GM21619 (cell line): Measurements from ENCODE around the gene RSBN1L.

Source experiments
- ATAC-seq: cut with Tn5 transposase; IDR thresholded peaks from one replicate; pipeline ENCODE4 v1.9.1; 2021; ENCODE audit not compliant: unreplicated experiment

RSBN1L gene

DNA sequence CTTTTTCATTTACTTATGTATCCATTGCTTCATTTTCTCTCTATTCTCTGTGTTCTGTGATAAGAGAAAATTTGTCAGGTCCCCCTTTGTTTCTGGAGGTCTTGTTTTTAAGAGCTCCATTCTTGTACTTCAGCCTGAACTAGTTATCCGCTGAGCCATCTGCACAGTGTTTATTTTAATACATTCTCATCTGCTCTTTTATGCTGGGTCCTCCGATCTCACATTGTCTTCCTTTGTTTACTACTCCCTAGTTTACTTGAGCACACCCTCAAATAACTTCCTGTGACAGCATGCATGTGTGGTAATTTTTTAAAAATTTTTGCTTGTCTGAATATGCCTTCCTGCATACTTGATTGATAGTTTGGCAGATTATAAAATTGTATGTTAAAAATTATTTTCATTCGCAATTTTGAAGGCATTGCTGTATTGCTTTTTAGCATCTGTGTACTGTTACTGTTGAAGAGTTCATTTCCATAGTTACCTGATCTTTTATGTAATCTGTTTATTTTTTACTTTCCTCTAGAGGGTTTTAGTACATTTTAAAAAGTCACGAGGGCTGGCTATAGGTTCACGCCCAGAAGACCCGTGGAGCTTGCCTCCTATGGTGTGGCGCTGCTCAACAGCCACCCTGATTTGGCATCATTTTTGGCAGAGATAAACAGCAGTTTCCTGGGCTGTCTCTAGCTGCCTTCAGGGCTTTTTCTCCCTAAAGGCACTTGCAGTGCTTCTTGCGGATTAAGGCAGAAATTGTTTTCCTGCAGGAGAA is 31.9 kb downstream of the RSBN1L start:
- no peak for ATAC-seq

- no peak for ATAC-seq
These were observed 33.5 kb downstream of the RSBN1L start for GRCh38 chr7:77729574-77730348.

DNA sequence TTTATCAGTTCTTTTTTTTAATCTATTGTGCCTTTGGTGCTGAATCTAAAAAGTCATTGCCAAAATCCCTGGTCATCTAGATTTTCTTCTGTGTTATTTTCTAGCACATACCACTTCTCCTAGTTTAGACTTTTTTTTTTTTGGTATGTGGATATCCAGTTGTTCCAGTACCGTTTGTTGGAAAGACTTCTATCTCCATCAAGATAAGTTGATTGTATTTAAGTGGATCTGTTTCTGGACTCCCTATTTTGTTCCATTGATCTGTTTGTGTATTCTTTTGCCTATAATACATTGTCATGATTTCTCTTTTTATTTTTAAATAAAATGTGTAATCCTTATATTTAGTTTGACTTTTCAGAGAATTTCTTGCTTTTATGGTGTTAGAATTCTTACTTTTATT is 35.5 kb downstream of the RSBN1L start:
- no peak for ATAC-seq

- ATAC-seq: no peak
These were observed 38.6 kb downstream of the RSBN1L start for GRCh38 chr7:77734659-77735421.

DNA sequence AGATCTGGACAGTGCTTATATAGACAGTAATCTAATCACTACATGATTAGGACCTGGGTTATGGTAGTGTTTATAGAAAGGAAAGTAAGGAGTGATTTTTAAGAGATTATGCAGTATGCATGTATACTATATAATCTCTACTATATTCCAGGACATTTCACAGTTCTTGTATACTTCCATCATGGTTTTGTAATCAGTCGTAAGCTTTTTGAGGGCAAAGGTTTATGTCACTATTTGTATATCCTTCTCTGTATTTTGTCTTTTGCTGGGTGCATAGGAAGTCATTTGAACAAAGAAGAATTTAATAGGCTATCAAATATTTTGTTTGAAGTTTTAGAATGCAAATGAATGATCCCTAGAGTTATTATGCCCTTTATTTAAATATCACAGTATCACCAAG is 39.2 kb downstream of the RSBN1L start:
- no peak for ATAC-seq

GRCh38 chr7:77736991-77737390 is 40.7 kb downstream of the RSBN1L start:
- ATAC-seq: no peak

GRCh38 chr7:77738382-77738781 is 42.1 kb downstream of the RSBN1L start:
- no peak for ATAC-seq

DNA sequence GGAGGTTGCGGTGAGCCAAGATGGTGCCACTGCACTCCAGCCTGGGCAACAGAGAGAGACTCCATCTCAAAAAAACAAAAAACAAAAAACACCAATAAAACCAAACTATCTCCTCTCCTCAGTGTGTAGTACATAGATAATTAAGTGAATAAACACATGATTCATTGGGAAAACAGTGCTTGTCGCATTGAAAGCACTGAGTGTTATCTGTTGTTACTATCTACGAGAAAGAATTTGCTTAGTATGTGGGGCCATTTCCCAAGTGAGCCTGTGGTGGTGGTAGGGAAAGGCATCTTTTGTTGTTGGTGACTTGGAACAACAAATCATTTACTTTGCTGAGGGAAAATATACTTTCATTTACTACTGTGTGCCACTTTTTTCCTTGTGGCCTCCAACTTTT is 42.6 kb downstream of the RSBN1L start:
- ATAC-seq: no peak

DNA sequence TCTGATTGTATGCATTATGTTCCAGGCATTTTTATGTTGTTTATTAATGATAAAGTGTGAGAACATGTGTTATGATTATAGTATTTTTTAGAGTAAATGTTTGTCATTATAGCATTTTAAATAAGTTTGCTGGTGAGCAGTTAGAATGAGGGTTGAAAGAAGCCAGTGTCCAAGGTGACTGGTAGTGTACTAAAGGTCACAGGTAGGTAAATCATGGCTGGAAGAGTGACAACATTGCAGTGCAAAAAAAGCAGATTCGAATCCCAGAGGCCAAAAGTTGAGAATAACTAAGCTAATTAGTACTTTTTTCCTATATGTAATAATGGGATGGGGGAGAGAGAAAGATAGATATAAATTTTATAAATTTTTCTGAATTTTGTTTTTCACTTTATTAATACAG is 44.0 kb downstream of the RSBN1L start:
- ATAC-seq: no peak

DNA sequence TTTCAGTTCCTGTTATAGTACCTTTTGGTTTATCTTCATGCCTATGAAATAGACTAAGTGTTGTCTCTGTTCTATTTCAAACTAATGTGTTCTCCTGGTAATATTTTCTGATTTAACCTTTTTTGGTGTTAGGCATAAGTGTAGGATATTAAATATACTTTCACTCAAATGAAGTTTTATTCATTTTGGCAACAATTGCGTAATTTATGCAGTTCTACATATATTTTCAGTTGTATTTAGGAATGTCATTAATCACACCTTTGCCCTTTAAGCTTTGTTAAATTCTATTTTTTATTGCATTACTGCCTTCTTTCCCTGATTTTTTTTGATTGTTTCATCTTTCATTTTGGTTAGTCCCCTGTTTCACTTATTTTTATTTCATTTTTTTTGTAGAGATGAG is 47.3 kb downstream of the RSBN1L start:
- ATAC-seq: no peak

DNA sequence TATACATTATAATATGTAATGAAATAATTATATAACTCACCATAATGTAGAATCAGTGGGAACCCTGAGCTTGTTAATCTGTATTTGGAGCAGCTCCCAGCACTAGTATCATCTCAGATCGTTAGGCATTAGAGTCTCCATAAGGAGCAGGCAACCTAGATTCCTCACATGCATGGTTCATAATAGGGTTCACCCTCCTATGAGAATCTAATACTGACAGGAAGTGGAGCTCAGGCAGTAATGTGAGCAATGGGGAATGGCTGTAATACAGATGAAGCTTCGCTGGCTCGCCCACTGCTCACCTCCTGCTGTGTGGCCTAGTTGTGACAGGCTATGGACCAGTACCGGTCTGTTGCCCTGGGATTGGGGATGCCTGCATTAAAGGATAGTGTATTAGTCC is 49.5 kb downstream of the RSBN1L start:
- no peak for ATAC-seq

DNA sequence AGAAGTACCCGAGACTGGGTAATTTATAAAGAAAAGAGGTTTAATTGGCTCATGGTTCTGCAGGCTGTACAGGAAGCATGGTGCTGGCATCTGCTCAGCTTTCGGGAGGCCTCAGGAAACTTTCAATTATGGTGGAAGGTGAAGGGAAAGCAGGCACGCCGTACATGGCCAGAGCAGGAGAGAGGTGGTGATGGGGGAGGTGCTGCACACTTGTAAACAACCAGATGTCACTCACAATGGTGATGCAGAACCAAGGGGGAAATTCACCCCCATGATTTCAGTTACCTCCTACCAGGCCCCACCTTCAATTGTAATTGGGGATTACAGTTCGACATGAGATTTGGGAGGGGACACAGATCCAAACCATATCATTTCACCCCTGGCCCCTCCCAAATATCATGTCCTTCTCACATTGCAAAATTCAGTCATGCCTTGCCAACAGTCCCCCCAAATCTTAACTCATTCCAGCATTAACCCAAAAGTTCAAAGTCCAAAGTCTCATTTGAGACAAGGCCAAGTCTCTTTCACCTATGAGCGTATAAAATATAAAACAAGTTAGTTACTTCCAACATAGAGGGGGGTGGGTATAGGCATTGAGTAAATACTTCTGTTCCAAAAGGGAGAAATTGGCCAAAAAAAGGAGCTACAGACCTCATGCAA is 50.0 kb downstream of the RSBN1L start:
- ATAC-seq: no peak

- no peak for ATAC-seq
These were observed 50.5 kb downstream of the RSBN1L start for GRCh38 chr7:77746824-77747165.

GRCh38 chr7:77747178-77747577 is 50.9 kb downstream of the RSBN1L start:
- no peak for ATAC-seq

- ATAC-seq: no peak
These were observed 51.5 kb downstream of the RSBN1L start for GRCh38 chr7:77747718-77748117.

DNA sequence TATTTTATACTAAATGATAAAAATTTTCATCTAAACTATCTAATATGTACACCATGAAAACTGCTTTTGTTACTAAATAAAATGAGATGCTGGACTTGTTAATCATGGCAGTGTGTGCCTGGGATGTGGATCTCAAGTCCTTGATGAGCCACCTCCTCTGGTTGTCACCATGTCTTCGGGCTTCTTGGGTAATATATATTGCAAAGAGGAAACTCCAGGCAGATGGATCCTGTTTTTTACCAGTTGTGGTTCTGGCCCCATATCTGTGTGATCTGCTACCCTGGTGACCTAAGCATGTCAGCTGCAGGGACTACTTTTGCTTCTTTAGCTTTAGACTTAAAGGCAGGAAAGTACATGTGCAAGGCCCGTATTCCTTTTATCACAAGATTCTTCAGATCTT is 55.8 kb downstream of the RSBN1L start:
- no peak for ATAC-seq

DNA sequence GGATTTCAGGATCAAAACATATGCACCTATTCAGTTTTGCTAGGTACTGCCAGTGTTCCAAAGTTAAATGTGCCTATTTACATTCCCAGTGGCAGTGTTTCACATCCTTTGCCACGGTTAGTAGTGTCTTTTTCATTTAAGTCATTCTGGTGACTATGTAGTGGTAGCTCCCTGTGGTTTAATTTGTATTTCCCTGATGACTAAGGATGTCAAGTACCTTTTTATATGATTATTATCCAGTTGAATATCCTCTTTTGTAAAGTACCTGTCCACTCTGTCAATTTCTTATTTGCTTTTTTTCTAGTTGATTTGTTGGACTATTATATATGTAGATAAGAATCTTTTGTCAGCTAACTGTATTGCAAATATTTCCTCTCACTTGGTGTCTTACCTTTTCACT is 56.9 kb downstream of the RSBN1L start:
- no peak for ATAC-seq

DNA sequence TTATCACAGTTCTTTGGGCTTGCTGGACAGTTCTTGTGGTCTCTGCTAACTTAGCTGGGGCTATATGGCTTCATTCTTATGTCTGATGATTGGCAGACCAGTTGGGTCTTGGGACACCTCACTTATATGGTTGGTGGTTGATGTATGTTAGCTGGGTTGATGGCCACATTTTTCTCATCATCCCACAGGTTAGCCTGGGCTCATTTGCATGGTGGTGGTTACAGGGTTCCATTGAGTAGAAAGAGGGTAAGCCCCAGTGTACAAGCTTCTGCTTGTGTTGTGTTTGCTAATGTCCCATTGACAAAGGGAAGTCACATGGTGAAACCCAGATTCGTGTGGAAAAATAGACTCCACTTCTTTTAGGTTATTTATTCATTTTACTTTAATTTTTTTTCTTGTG is 61.3 kb downstream of the RSBN1L start:
- ATAC-seq: peak; percentile 91

GRCh38 chr7:77759294-77759889 is 63.1 kb downstream of the RSBN1L start:
- no peak for ATAC-seq

DNA sequence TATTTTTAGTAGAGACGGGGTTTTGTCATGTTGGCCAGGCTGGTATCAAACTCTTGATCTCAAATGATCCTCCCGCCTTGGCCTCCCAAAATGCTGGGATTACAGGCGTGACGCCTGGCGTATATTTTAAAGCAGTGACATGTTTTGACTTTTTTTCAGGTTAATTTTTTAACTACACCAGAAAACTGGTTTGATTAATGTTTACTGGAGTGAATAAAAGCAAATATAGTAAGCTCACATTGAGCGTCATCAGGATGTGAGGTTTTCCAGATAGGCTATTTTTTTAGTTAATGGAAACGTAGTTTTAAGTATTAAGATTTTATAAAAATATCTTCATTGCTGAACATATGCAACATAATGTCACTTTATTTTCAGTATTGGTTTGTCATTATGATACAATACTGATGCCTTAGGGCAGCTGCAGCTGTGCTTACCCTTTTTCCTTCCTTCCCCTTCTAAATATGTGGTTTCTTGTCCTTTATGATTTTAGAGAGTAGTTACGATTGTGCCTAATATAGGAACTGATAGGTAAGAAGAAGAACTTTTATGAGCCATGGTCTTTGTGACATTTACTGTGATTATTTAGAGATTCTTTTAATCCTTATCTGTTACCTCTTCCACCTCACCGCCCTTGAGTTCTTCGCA is 64.7 kb downstream of the RSBN1L start:
- no peak for ATAC-seq

- no peak for ATAC-seq
These were observed 69.2 kb downstream of the RSBN1L start for GRCh38 chr7:77765481-77765880.
